Caki2 (cell line): ENCODE measurements around the gene CNTNAP2. TPM values are rescaled to one million over a fixed set of nuclear protein-coding genes. Genes with fewer than 3 reads are reported as not detected.
"Not testable (repeated sequence)": the region's sequence is repeated elsewhere in the genome, so short reads cannot be mapped to it uniquely, and the experiment has no call there.

Source experiments
- DNase-seq: peaks from one replicate; pipeline ENCODE4 v3.0.0-alpha.2; 2015; ENCODE audit warnings: low read depth
- in situ Hi-C: cut with HindIII; loops from 2 replicates; pipeline ENCODE4 v1.10.0; 2016; ENCODE audit warnings: low sequenced_read_pairs, low pct_unique_long_range_greater_than_20kb, mixed read lengths
- total RNA-seq: library from RNA; depleted of rRNA; stranded (reverse); fragments of >200 nt; shearing (Covaris generic); gene quantifications from 2 replicates; pipeline ENCODE4 v1.2.3, GENCODE V29; 2014; ENCODE audit warnings: low replicate concordance

The CNTNAP2 gene
- total RNA-seq, 1 experiment from 2014 or later: not detected

GRCh38 chr7:147777309-147777708 is 1660.7 kb downstream of the CNTNAP2 start:
- no peak for DNase-seq

GRCh38 chr7:147779949-147780348 is 1663.3 kb downstream of the CNTNAP2 start:
- in situ Hi-C loops: no loop called here
- no peak for DNase-seq

More at GRCh38 chr7:147777309-147777708, 1660.7 kb downstream of the CNTNAP2 start:
- in situ Hi-C loops: no loop called here

- no peak for DNase-seq
- in situ Hi-C loops: no loop called here
Observed at GRCh38 chr7:147796581-147796980, 1680.0 kb downstream of the CNTNAP2 start.

GRCh38 chr7:147798001-147798400 is 1681.4 kb downstream of the CNTNAP2 start:
- DNase-seq: no peak
- in situ Hi-C loops: no loop called here

- in situ Hi-C loops, DNase-seq: not testable (repeated sequence)
Observed at GRCh38 chr7:147801762-147802161, 1685.2 kb downstream of the CNTNAP2 start.

GRCh38 chr7:147803151-147803550 is 1686.5 kb downstream of the CNTNAP2 start:
- in situ Hi-C loops: no loop called here
- DNase-seq: no peak

GRCh38 chr7:147803606-147804005 is 1687.0 kb downstream of the CNTNAP2 start:
- DNase-seq: no peak
- in situ Hi-C loops: no loop called here

- no peak for DNase-seq
- in situ Hi-C loops: no loop called here
Observed at GRCh38 chr7:147804032-147804431, 1687.4 kb downstream of the CNTNAP2 start.

- in situ Hi-C loops: no loop called here
- DNase-seq: no peak
Observed at GRCh38 chr7:147805996-147806576, 1689.5 kb downstream of the CNTNAP2 start.

- DNase-seq: no peak
Observed at GRCh38 chr7:147809786-147810185, 1693.2 kb downstream of the CNTNAP2 start.

GRCh38 chr7:147810269-147810668 is 1693.7 kb downstream of the CNTNAP2 start:
- in situ Hi-C loops: no loop called here
- no peak for DNase-seq

More at GRCh38 chr7:147809786-147810185, 1693.2 kb downstream of the CNTNAP2 start:
- in situ Hi-C loops: no loop called here

GRCh38 chr7:147811923-147812322 is 1695.3 kb downstream of the CNTNAP2 start:
- in situ Hi-C loops: no loop called here
- DNase-seq: no peak

- DNase-seq: no peak
- in situ Hi-C loops: no loop called here
Observed at GRCh38 chr7:147813316-147813715, 1696.7 kb downstream of the CNTNAP2 start.

- in situ Hi-C loops: no loop called here
- DNase-seq: no peak
Observed at GRCh38 chr7:147818317-147818716, 1701.7 kb downstream of the CNTNAP2 start.

- no peak for DNase-seq
- in situ Hi-C loops: no loop called here
Observed at GRCh38 chr7:147824671-147825070, 1708.1 kb downstream of the CNTNAP2 start.

GRCh38 chr7:147829016-147829415 is 1712.4 kb downstream of the CNTNAP2 start:
- in situ Hi-C loops: no loop called here

GRCh38 chr7:147833557-147833956 is 1717.0 kb downstream of the CNTNAP2 start:
- no peak for DNase-seq
- in situ Hi-C loops: no loop called here

More at GRCh38 chr7:147829016-147829415, 1712.4 kb downstream of the CNTNAP2 start:
- DNase-seq: no peak

GRCh38 chr7:147833970-147834369 is 1717.4 kb downstream of the CNTNAP2 start:
- in situ Hi-C loops: no loop called here
- DNase-seq: no peak

GRCh38 chr7:147852833-147853232 is 1736.2 kb downstream of the CNTNAP2 start:
- DNase-seq: no peak
- in situ Hi-C loops: no loop called here
